HepG2 (cell line): ENCODE data around the gene ZFP3. TPM values are rescaled to one million over a fixed set of nuclear protein-coding genes. Genes with fewer than 3 reads are reported as not detected.

Source experiments
- BHLHE40 ChIP-seq: IDR thresholded peaks from 2 replicates; pipeline ENCODE4 v1.6.1; 2011; ENCODE audit warnings: low read length, improper control_type of control experiment
- GATAD2A ChIP-seq: IDR thresholded peaks from 2 replicates; pipeline ENCODE4 v1.6.1; 2016
- GFI1 ChIP-seq: sonication (generic); formaldehyde crosslinking; IDR thresholded peaks from 2 replicates; pipeline ENCODE4 v1.5.0; 2020; ENCODE audit warnings: missing genetic modification reagents, mild to moderate bottlenecking, borderline replicate concordance
- HNRNPH1 ChIP-seq: fragments of 200-400 bp; formaldehyde crosslinking; optimal IDR thresholded peaks from 2 replicates; pipeline ENCODE3; 2017; ENCODE audit warnings: mild to moderate bottlenecking, low read depth, low read length
- KIAA2018 ChIP-seq: sonication (generic); formaldehyde crosslinking; IDR thresholded peaks from 2 replicates; pipeline ENCODE4 v1.5.0; 2020; ENCODE audit warnings: mild to moderate bottlenecking, missing genetic modification reagents, borderline replicate concordance
- MTF2 ChIP-seq: sonication (generic); formaldehyde crosslinking; IDR thresholded peaks from 2 replicates; pipeline ENCODE4 v1.5.0; 2020; ENCODE audit warnings: missing genetic modification reagents, borderline replicate concordance
- NR3C1 ChIP-seq: sonication (generic); formaldehyde crosslinking; IDR thresholded peaks from 2 replicates; pipeline ENCODE4 v1.4.0; 2020; ENCODE audit warnings: missing genetic modification reagents
- POGK ChIP-seq: sonication (generic); formaldehyde crosslinking; conservative IDR thresholded peaks from 2 replicates; pipeline ENCODE4 v1.8.0; 2022; ENCODE audit warnings: mild to moderate bottlenecking, moderate library complexity, missing genetic modification reagents
- REXO4 ChIP-seq: sonication (generic); formaldehyde crosslinking; IDR thresholded peaks from 2 replicates; pipeline ENCODE4 v1.8.0; 2022; ENCODE audit warnings: missing genetic modification reagents, mild to moderate bottlenecking, borderline replicate concordance
- RFXAP ChIP-seq: sonication (generic); formaldehyde crosslinking; IDR thresholded peaks from 2 replicates; pipeline ENCODE4 v1.4.0; 2020; ENCODE audit warnings: missing genetic modification reagents, borderline replicate concordance
- RORA ChIP-seq: sonication (generic); formaldehyde crosslinking; IDR thresholded peaks from 2 replicates; pipeline ENCODE4 v1.5.0; 2020; ENCODE audit warnings: mild to moderate bottlenecking, missing genetic modification reagents, moderate library complexity
- ZBTB21 ChIP-seq: sonication (generic); formaldehyde crosslinking; IDR thresholded peaks from 2 replicates; pipeline ENCODE4 v1.4.0; 2020; ENCODE audit warnings: missing genetic modification reagents
- ZFAT ChIP-seq: sonication (generic); formaldehyde crosslinking; conservative IDR thresholded peaks from 2 replicates; pipeline ENCODE4 v1.8.1; 2023; ENCODE audit warnings: missing genetic modification reagents, inconsistent platforms
- ZMYM4 ChIP-seq: sonication (generic); formaldehyde crosslinking; IDR thresholded peaks from 2 replicates; pipeline ENCODE4 v1.8.1; 2023; ENCODE audit warnings: mild to moderate bottlenecking, missing genetic modification reagents
- ZNF432 ChIP-seq: sonication (generic); formaldehyde crosslinking; IDR thresholded peaks from 2 replicates; pipeline ENCODE4 v1.5.0; 2020; ENCODE audit warnings: missing genetic modification reagents, mild to moderate bottlenecking, borderline replicate concordance
- ZNF598 ChIP-seq: sonication (generic); formaldehyde crosslinking; IDR thresholded peaks from 2 replicates; pipeline ENCODE4 v1.5.1; 2020; ENCODE audit warnings: mild to moderate bottlenecking, missing genetic modification reagents, borderline replicate concordance
- ZNF790 ChIP-seq: sonication (generic); formaldehyde crosslinking; IDR thresholded peaks from 2 replicates; pipeline ENCODE4 v1.8.0; 2022; ENCODE audit warnings: missing genetic modification reagents, mild to moderate bottlenecking, borderline replicate concordance
- ZNF839 ChIP-seq: sonication (generic); formaldehyde crosslinking; IDR thresholded peaks from 2 replicates; pipeline ENCODE4 v1.4.0; 2020; ENCODE audit warnings: missing genetic modification reagents, mild to moderate bottlenecking, borderline replicate concordance
- polyA plus RNA-seq, 8 experiments: library from polyadenylated mRNA; depleted of rRNA in 3 of 8; stranded (reverse) in 7 of 8; unstranded in 1 of 8; fragments of >200 nt; fragmentation: Illumina TruSeq in 4 of 8; extraction: Trizol in 4 of 8; gene quantifications; 2 replicates each; pipeline versions ENCODE4 v1.2.1 to v1.2.3, GENCODE V29; 2011 to 2016; ENCODE audit warnings: low read depth in 4 of 8, missing spikeins in 1 of 8, mixed read lengths in 1 of 8; ENCODE audit not compliant: insufficient read depth in 1 of 8
- total RNA-seq, 5 experiments: library from RNA; depleted of rRNA; stranded (reverse); fragments of >200 nt; fragmentation: Illumina TruSeq; extraction: Trizol; gene quantifications; 2 replicates each; pipeline ENCODE4 v1.2.3, GENCODE V29; 2016; ENCODE audit warnings: low read depth in 1 of 5

Gene ZFP3
- total and polyA plus RNA-seq, 2 of the 13 experiments (the other 11 are each of a cell fraction or from before 2014, with no cell fraction given), result not detected

- TF ChIP-seq MTF2 (CRISPR knock-in tag) (no peak), NR3C1 (CRISPR knock-in tag) (no peak), ZMYM4 (CRISPR knock-in tag) (peak; percentile 39; the same call in 1 of the 2 replicates), ZNF598 (peak; percentile 52; the same call in 1 of the 2 replicates), POGK (CRISPR knock-in tag) (peak; percentile 86), KIAA2018 (CRISPR knock-in tag) (peak; percentile 87; the same call in 1 of the 2 replicates), GFI1 (CRISPR knock-in tag) (peak; percentile 9; the same call in 1 of the 2 replicates), ZFAT (CRISPR knock-in tag) (no peak), HNRNPH1 (no peak), BHLHE40 (peak; percentile 79), REXO4 (no peak), ZNF790 (CRISPR knock-in tag) (no peak), ZNF432 (no peak), RFXAP (CRISPR knock-in tag) (peak; percentile 86; the same call in 1 of the 2 replicates), ZBTB21 (no peak), GATAD2A (CRISPR knock-in tag) (peak; percentile 45; the same call in 1 of the 2 replicates), RORA (CRISPR knock-in tag) (no peak), ZNF839 (peak; percentile 91; the same call in 1 of the 2 replicates)
These were observed 33.3 kb downstream of the ZFP3 start, which contains the start of gene ZNF232 (continued) for GRCh38 chr17:5111402-5112204.
